Superior temporal gyrus (tissue), 1 donor: ENCODE data around the gene DNAJC15.

Experiments
- DNase-seq: peaks from one replicate; pipeline ENCODE4 v3.0.0-alpha.2; 2016; ENCODE audit errors: extremely low spot score

The DNAJC15 gene

GRCh38 chr13:43085545-43085944 is 62.2 kb downstream of the DNAJC15 start:
- peak; percentile 82 for DNase-seq

- no peak for DNase-seq
These were observed 62.8 kb downstream of the DNAJC15 start for GRCh38 chr13:43086181-43086580.

GRCh38 chr13:43088093-43088511 is 64.7 kb downstream of the DNAJC15 start:
- DNase-seq, result no peak

GRCh38 chr13:43089912-43090498 is 66.6 kb downstream of the DNAJC15 start:
- DNase-seq, result no peak

- no peak for DNase-seq
These were observed 71.5 kb downstream of the DNAJC15 start for GRCh38 chr13:43094901-43095300.

GRCh38 chr13:43095771-43096719 is 72.7 kb downstream of the DNAJC15 start:
- DNase-seq, result no peak

GRCh38 chr13:43100667-43101066 is 77.3 kb downstream of the DNAJC15 start:
- DNase-seq, result no peak

- DNase-seq, result no peak
These were observed 78.9 kb downstream of the DNAJC15 start for GRCh38 chr13:43102304-43102703.

- no peak for DNase-seq
These were observed 84.4 kb downstream of the DNAJC15 start for GRCh38 chr13:43107780-43108179.

- no peak for DNase-seq
These were observed 86.7 kb downstream of the DNAJC15 start for GRCh38 chr13:43110036-43110435.

- DNase-seq, result no peak
These were observed 87.3 kb downstream of the DNAJC15 start for GRCh38 chr13:43110658-43111057.

- no peak for DNase-seq
These were observed 88.4 kb downstream of the DNAJC15 start for GRCh38 chr13:43111559-43112400.

GRCh38 chr13:43113603-43114002 is 90.2 kb downstream of the DNAJC15 start:
- DNase-seq, result no peak

- no peak for DNase-seq
These were observed 91.1 kb downstream of the DNAJC15 start for GRCh38 chr13:43114504-43114903.

GRCh38 chr13:43115141-43115540 is 91.8 kb downstream of the DNAJC15 start:
- no peak for DNase-seq

- no peak for DNase-seq
These were observed 92.9 kb downstream of the DNAJC15 start for GRCh38 chr13:43116242-43116641.

- no peak for DNase-seq
These were observed 95.1 kb downstream of the DNAJC15 start for GRCh38 chr13:43118521-43118920.

GRCh38 chr13:43119206-43119605 is 95.8 kb downstream of the DNAJC15 start:
- no peak for DNase-seq

- no peak for DNase-seq
These were observed 99.4 kb downstream of the DNAJC15 start for GRCh38 chr13:43122791-43123190.

- DNase-seq, result no peak
These were observed 100.5 kb downstream of the DNAJC15 start for GRCh38 chr13:43123856-43124255.

- DNase-seq, result no peak
These were observed 101.1 kb downstream of the DNAJC15 start for GRCh38 chr13:43124490-43124889.

- DNase-seq, result no peak
These were observed 103.0 kb downstream of the DNAJC15 start for GRCh38 chr13:43126420-43126819.
